Duodenal mucosa (tissue), 2 donors: ENCODE measurements around the gene ACSF2.

ENCODE experiments used
- H3K27ac ChIP-seq: one replicate; pipeline ENCODE4 v1.7.0; 2013; ENCODE audit warnings: low read depth, low read length
- H3K27me3 ChIP-seq, 2 donors: one replicate each; pipeline ENCODE4 v1.7.0; 2013; ENCODE audit warnings: low read length in 2 of 2, control low read depth in 1 of 2; ENCODE audit not compliant: insufficient read depth in 2 of 2, control insufficient read depth in 1 of 2
- H3K36me3 ChIP-seq, 2 donors: one replicate each; pipeline ENCODE4 v1.7.0; 2013; ENCODE audit warnings: low read length in 2 of 2, control low read depth in 1 of 2; ENCODE audit not compliant: insufficient read depth in 2 of 2, control insufficient read depth in 1 of 2
- H3K4me1 ChIP-seq, 2 donors: one replicate each; pipeline ENCODE4 v1.7.0; 2013; ENCODE audit warnings: low read length in 2 of 2, control low read depth in 1 of 2; ENCODE audit not compliant: insufficient read depth in 2 of 2, control insufficient read depth in 1 of 2
- H3K4me3 ChIP-seq, 2 donors: one replicate each; pipeline ENCODE4 v1.7.0; 2013; ENCODE audit warnings: low read length in 2 of 2, low read depth in 1 of 2
- H3K9ac ChIP-seq, 2 donors: one replicate each; pipeline ENCODE4 v1.7.0; 2013; ENCODE audit warnings: low read length in 2 of 2, low read depth in 1 of 2
- H3K9me3 ChIP-seq, 2 donors: one replicate each; pipeline ENCODE4 v1.7.0; 2013; ENCODE audit warnings: low read length in 2 of 2, control low read depth in 1 of 2; ENCODE audit not compliant: control insufficient read depth in 1 of 2

The ACSF2 gene

DNA sequence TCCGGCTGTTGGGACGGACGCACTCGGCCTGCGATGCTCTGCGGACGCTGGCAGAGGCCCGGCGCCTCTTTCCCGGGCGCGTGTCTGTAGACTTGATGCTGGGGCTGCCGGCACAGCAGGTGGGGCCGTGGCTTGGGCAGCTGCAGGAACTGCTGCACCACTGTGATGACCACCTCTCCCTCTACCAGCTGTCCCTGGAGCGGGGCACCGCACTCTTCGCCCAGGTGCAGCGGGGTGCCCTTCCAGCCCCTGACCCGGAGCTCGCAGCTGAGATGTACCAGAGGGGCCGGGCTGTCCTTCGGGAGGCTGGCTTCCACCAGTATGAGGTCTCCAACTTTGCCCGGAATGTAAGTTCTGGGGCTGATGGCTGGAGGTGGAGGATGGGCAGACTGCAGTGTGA, 56.1 kb downstream of the ACSF2 start:
- no peak overlapping the region for H3K27ac ChIP-seq
- H3K4me1 ChIP-seq, result peaks cover 20 to 24% of the 10 kb centered on the region in 2 donors
- peak overlapping the region in 1 of 2 donors; percentile 9 for H3K9ac ChIP-seq
- no peaks in the 10 kb centered on the region for H3K9me3 ChIP-seq
- H3K27me3 ChIP-seq, result no peaks in the 10 kb centered on the region
- peaks cover 26 to 37% of the 10 kb centered on the region in 2 donors for H3K36me3 ChIP-seq
- no peak overlapping the region for H3K4me3 ChIP-seq

DNA sequence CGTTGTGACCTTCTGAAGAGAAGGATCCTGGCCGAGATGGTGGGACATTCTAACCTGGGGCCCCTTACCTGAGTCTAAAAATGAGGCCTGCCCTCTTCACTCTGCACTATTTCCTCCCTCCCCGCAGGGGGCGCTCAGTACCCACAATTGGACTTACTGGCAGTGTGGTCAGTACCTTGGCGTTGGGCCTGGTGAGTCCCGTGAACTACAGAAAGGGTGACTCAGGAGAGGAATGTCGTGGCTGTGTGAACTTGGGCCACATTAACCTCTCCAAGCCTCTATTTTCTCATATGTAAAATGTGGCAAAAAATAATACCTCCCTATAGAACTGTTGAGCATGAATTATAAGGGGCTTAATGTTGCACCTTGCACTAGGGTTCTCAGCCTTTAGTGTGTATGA, 56.5 kb downstream of the ACSF2 start:
- Histone ChIP-seq H3K36me3 (peaks cover 30 to 37% of the 10 kb centered on the region in 2 donors), H3K4me1 (peaks cover 20 to 24% of the 10 kb centered on the region in 2 donors), H3K9ac (peak overlapping the region; percentile 9 to 42), H3K9me3 (no peaks in the 10 kb centered on the region), H3K27me3 (no peaks in the 10 kb centered on the region), H3K4me3 (no peak overlapping the region), H3K27ac (no peak overlapping the region)

DNA sequence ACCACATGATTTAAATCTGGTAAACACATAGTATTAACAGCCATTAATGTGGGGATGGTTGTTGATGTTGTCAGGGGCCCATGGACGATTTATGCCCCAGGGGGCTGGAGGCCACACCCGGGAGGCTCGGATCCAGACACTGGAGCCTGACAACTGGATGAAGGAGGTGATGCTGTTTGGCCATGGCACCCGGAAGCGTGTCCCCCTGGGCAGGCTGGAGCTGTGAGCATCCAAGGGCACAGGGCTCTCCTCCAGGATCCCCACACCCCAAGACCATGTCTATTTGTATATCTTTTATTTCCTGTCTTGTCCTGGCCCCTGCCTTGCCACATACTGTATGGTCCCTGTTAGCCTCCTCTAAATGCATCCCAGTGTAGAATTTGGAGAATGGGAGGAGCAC, 57.2 kb downstream of the ACSF2 start:
- Histone ChIP-seq H3K27ac (no peak overlapping the region), H3K27me3 (no peaks in the 10 kb centered on the region), H3K4me3 (no peak overlapping the region), H3K9ac (no peak overlapping the region), H3K4me1 (peaks cover 16 to 19% of the 10 kb centered on the region in 2 donors), H3K9me3 (no peaks in the 10 kb centered on the region), H3K36me3 (peaks cover 30 to 37% of the 10 kb centered on the region in 2 donors)

DNA sequence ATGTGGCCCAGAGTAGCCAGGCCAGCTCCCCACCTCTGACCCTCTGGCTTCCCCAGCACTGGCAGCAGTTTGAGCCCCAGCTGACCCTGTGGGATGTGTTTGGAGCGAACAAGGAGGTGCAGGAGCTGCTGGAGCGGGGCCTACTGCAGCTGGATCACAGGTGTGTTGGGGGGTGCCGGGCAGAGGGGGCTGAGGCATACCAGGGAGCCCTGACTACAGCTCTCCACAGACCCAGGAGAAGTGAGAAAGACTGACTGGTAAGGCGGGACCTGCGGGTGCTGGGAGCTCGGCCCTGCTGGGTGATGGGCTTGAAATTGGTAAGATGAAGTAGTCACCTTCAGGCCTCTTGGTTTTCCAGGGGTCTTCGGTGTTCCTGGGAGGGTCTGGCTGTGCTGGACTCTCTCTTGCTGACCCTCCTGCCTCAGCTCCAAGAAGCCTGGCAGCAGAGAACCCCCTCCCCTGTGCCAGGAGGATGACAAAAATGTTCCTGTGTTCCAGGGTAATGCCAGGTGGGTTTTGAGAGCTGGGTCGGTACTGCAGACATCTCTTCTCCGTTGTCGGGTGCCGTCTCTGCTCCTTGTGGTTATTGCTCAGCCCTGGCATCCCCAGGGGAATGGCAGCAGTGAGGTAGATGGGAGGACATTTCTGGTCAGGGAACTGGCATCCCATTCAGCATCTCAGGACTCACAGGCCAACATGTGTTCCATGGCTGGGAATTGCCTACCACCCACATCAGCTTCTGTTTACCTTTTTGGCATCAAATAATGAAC, 58.6 kb downstream of the ACSF2 start:
- Histone ChIP-seq H3K36me3 (peaks cover 30 to 37% of the 10 kb centered on the region in 2 donors), H3K4me1 (peaks cover 11 to 16% of the 10 kb centered on the region in 2 donors), H3K27ac (no peak overlapping the region), H3K9me3 (no peaks in the 10 kb centered on the region), H3K9ac (no peak overlapping the region), H3K27me3 (no peaks in the 10 kb centered on the region), H3K4me3 (no peak overlapping the region)

DNA sequence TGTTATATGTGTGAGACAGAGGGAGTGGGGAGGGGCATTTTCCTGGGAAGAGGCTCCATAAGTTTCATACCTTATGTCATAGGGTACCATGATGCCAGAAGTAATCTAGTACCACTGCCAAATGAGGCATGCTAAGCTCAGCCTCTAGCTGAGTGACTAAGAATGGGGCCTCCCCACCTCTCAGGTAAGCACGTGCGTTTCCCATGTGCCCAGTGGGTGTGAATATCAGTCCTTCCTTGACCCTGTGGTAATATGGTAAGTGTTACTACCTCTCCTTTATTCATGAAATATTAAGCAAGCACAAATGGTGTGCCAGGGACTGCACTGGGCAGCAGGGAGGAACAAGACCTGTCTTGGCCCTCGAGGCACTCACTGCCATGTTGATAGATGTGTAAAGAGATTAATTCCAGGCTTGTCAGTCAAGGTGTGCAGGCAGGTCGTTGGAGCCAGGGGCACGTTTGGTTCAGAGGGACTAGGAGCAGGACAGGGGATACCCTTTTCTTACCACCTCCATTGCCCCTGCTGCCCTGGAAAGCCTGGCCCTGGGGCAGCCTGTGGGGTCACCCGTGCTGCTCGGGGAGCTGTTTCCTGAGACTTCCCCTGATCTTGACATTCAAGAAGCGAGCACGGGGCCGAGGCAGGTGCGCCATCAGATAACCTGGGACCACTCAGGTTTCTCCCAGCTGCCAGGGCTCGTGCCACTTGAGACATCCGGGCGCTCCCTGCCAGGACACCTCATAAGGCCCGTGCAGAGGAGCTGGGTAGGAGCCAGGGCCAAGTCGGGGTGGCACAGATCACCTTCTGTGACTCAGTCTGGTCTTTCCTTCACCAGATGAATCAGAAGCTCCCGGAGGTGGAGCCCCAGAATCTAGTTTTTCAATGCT, 61.4 kb downstream of the ACSF2 start:
- no peaks in the 10 kb centered on the region for H3K9me3 ChIP-seq
- H3K27me3 ChIP-seq, result no peaks in the 10 kb centered on the region
- no peak overlapping the region for H3K27ac ChIP-seq
- no peak overlapping the region for H3K4me3 ChIP-seq
- H3K9ac ChIP-seq, result no peak overlapping the region
- peaks cover 4% of the 10 kb centered on the region in 2 donors for H3K4me1 ChIP-seq
- H3K36me3 ChIP-seq, result peaks cover 28 to 31% of the 10 kb centered on the region in 2 donors

DNA sequence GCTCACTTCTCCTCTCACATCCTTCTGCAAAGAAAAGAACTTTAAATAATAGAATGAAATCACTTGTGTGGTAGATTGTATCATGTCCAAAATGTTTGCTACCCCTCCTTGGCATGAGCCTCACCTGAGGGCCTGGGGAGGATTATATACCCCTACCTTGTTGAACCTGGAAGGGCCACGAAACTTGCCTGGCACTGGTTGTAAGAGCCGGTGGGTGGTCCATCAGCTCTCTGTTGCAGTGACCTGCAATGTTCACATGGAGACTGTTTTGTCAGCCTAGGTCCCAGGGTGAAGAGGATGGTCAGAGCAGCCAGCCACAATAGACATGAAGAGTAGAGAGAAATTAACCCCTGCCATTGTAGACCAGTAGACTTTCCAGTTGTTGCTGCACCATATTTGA, 62.9 kb downstream of the ACSF2 start:
- Histone ChIP-seq H3K27ac (no peak overlapping the region), H3K4me1 (no peaks in the 10 kb centered on the region), H3K9ac (no peak overlapping the region), H3K27me3 (no peaks in the 10 kb centered on the region), H3K36me3 (peaks cover 21 to 22% of the 10 kb centered on the region in 2 donors), H3K4me3 (no peak overlapping the region), H3K9me3 (no peaks in the 10 kb centered on the region)

DNA sequence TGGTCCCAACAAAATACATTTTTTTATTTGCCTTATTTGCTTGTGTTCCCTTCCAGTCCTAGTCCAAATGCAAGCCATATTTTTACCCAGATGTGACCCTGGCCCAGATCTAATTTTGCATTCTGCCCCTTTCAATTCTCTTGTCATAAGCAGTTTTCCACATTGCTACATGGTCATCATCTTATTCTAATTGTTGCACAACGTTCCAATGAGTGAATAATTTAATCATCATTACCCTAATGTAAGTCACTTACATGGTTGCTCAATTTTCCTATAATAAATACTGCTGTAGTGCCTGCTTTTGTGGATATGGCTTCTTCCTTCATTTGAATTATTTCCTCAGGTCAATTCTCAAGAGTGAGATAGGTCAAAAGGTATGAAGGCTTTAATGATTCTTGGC, 65.5 kb downstream of the ACSF2 start:
- Histone ChIP-seq H3K4me3 (no peak overlapping the region), H3K9ac (no peak overlapping the region), H3K4me1 (no peaks in the 10 kb centered on the region), H3K36me3 (peaks cover 0 to 5% of the 10 kb centered on the region in 2 donors), H3K27me3 (no peaks in the 10 kb centered on the region), H3K9me3 (no peaks in the 10 kb centered on the region), H3K27ac (no peak overlapping the region)

DNA sequence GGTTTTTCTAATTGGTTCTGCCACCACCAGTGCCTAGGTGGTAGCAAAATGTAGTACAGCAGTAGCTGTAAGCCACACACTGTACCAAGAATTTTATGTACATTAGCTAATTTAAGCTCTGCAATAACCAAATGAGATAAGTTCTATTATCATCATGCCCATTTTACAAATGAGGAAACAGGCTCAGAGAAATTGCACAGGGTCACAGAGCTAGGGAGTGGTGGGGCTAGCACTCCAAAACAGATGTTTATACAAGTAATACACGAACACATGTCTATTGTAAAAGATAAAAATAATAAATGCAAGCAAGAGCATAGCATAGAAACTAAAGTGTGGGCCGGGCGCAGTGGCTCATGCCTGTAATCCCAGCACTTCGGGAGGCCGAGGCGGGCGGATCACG, 66.2 kb downstream of the ACSF2 start:
- H3K27ac ChIP-seq, result no peak overlapping the region
- no peak overlapping the region for H3K9ac ChIP-seq
- H3K4me1 ChIP-seq, result no peaks in the 10 kb centered on the region
- no peak overlapping the region for H3K4me3 ChIP-seq
- no peaks in the 10 kb centered on the region for H3K9me3 ChIP-seq
- no peaks in the 10 kb centered on the region for H3K27me3 ChIP-seq
- peaks cover 0 to 3% of the 10 kb centered on the region in 2 donors for H3K36me3 ChIP-seq

DNA sequence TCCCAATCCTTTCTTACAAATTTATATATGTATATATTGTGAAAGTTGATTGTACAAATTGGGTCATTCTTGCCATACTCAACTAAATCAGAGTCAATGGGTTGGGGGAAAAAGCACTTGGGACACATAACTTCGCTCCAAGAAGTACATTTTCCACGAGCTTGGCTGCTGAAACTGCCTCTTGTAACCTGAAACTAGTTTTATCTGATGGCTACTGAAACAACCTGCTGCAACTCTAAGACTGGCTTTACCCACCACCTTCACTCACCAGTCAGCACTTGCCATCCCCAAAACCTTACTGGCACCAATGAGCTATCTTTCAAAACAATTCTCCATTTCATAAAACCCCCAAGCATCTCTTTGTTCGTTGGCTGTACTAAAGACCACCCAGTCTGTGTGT, 67.7 kb downstream of the ACSF2 start:
- Histone ChIP-seq H3K27ac (no peak overlapping the region), H3K36me3 (no peaks in the 10 kb centered on the region), H3K9me3 (no peaks in the 10 kb centered on the region), H3K4me3 (no peak overlapping the region), H3K4me1 (peaks cover 8 to 9% of the 10 kb centered on the region in 2 donors), H3K27me3 (no peaks in the 10 kb centered on the region), H3K9ac (no peak overlapping the region)

DNA sequence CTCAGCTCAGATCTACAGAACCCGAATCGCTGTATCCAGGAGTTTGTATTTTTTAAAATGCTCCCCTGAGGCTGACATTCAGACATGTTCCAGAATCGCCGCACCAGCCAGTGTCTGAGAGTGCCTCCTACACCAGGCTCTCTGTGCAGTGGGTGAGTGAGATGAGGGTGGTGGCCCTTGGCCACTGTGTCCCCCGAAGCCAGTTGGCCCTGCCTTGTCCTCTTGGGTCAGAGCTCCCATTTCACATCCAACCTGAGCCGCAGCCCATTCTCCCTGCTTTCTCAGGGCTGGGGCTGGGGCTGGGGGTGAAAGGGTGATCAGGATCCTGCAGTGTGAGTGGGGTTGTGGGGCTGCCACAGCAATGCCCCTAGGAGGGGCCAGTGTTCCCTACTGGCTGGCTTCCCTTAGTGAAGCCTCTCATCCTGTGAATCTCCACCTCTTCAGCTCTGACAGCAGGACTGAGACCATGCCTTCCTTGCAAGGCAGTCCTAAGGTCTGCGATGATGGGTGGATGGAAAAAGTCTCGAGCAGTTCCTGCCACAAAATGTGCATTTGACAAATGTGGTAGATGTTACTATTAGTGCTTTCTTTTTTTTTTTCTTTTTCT, 69.3 kb downstream of the ACSF2 start:
- Histone ChIP-seq H3K27me3 (no peaks in the 10 kb centered on the region), H3K36me3 (no peaks in the 10 kb centered on the region), H3K4me3 (no peak overlapping the region), H3K9ac (no peak overlapping the region), H3K9me3 (no peaks in the 10 kb centered on the region), H3K27ac (no peak overlapping the region), H3K4me1 (peaks cover 8 to 9% of the 10 kb centered on the region in 2 donors)
